HCT116 (cell line): ENCODE data around the gene NXN. TPM values are rescaled to one million over a fixed set of nuclear protein-coding genes. Genes with fewer than 3 reads are reported as not detected.

ENCODE experiments used
- ATAC-seq: fragments of 200-7000 bp; cut with Tn5 transposase; 2 replicates; pipeline ENCODE4 v1.9.1; 2020; ENCODE audit warnings: mild to moderate bottlenecking, moderate library complexity
- BruUV-seq: library from RNA; stranded (reverse); fragments of 400-500 nt; replicated peaks from 2 replicates; lab custom pipeline; 2021; lab: Mats Ljungman, UMichigan
- CTCF ChIA-PET: fragments of 300-600 bp; sonication (Branson Sonifier 250); formaldehyde crosslinking; loops from one replicate; lab custom pipeline; 2021; ENCODE audit warnings: antibody characterized with exemption; lab: Charles Lee
- POLR2A ChIA-PET: fragments of 300-600, 350-600 bp; sonication (Branson Sonifier 250); formaldehyde crosslinking; loops from one replicate; lab custom pipeline; 2021; ENCODE audit warnings: antibody characterized with exemption; lab: Charles Lee
- RAD21 ChIA-PET, 2 experiments: fragments of 300-600 bp; sonication (Branson Sonifier 250); formaldehyde crosslinking; loops; one replicate each; lab custom pipeline; 2023; ENCODE audit warnings: low total read pairs in 2 of 2; ENCODE audit not compliant: uncharacterized antibody in 2 of 2, unreplicated experiment in 2 of 2, low non-redundant PET in 1 of 2; lab: Charles Lee
- DNase-seq: peaks from one replicate; pipeline ENCODE4 v3.0.0-alpha.2; 2010; ENCODE audit warnings: low read depth, low spot score
- H2AFZ ChIP-seq: fragments of 200-600 bp; shearing (Covaris generic), sonication (generic); 2 replicates; pipeline ENCODE4 v1.6.1; 2017; ENCODE audit warnings: low read depth, mixed run types, mixed read lengths, antibody characterized with exemption, low read length; ENCODE audit not compliant: poor library complexity, severe bottlenecking
- H3K27ac ChIP-seq: 2 replicates; pipeline ENCODE4 v1.5.1; 2012; ENCODE audit warnings: low read depth, low read length
- H3K27me3 ChIP-seq: fragments of 200-600 bp; sonication (generic); 2 replicates; pipeline ENCODE4 v1.6.1; 2016; ENCODE audit warnings: mixed run types, low read length, mixed read lengths; ENCODE audit not compliant: insufficient read depth
- H3K36me3 ChIP-seq, 2 experiments: fragments of 200-500 bp in 1 of 2; fragments of 200-600 bp in 1 of 2; sonication (Bioruptor generic) in 1 of 2; sonication (generic) in 1 of 2; 2 replicates each; pipeline versions ENCODE4 v1.5.1 to v1.6.1; 2014 to 2016; ENCODE audit warnings: low read length in 2 of 2, inconsistent platforms in 1 of 2, mixed read lengths in 1 of 2, mixed run types in 1 of 2; ENCODE audit not compliant: insufficient read depth in 2 of 2, control insufficient read depth in 1 of 2
- H3K4me1 ChIP-seq, 2 experiments: fragments of 200-600 bp in 1 of 2; sonication (generic) in 1 of 2; 2 replicates each; pipeline versions ENCODE4 v1.5.1 to v1.6.1; 2012 to 2017; ENCODE audit warnings: low read length in 2 of 2, inconsistent platforms in 1 of 2, mild to moderate bottlenecking in 1 of 2, mixed read lengths in 1 of 2, mixed run types in 1 of 2, moderate library complexity in 1 of 2; ENCODE audit not compliant: insufficient read depth in 2 of 2, control insufficient read depth in 1 of 2
- H3K4me2 ChIP-seq: fragments of 200-600 bp; sonication (generic); 2 replicates; pipeline ENCODE4 v1.6.1; 2017; ENCODE audit warnings: mixed run types, low read length, mixed read lengths
- H3K4me3 ChIP-seq, 2 experiments: fragments of 200-600 bp in 1 of 2; sonication (generic) in 1 of 2; replicated peaks in 1 of 2; 2 replicates each; pipeline ENCODE4 v1.5.1; 2011 to 2016; ENCODE audit warnings: low read length in 2 of 2, control low read depth in 1 of 2, low read depth in 1 of 2, mild to moderate bottlenecking in 1 of 2, mixed read lengths in 1 of 2, mixed run types in 1 of 2
- H3K79me2 ChIP-seq: fragments of 200-600 bp; sonication (generic); 2 replicates; pipeline ENCODE4 v1.6.1; 2017; ENCODE audit warnings: mild to moderate bottlenecking, mixed run types, low read length, moderate library complexity, mixed read lengths; ENCODE audit not compliant: insufficient read depth
- H3K9ac ChIP-seq: fragments of 200-600 bp; sonication (generic); 2 replicates; pipeline ENCODE4 v1.6.1; 2016; ENCODE audit warnings: low read length, mixed read lengths
- H3K9me2 ChIP-seq: fragments of 200-600 bp; sonication (generic), shearing (Covaris generic); 2 replicates; pipeline ENCODE4 v1.6.1; 2017; ENCODE audit warnings: mixed run types, mild to moderate bottlenecking, moderate library complexity; ENCODE audit not compliant: insufficient read depth
- H3K9me3 ChIP-seq, 2 experiments: fragments of 200-500 bp in 1 of 2; fragments of 200-600 bp in 1 of 2; sonication (Bioruptor generic) in 1 of 2; sonication (generic) in 1 of 2; 2 replicates each; pipeline ENCODE4 v1.6.1; 2014 to 2017; ENCODE audit warnings: low read length in 2 of 2, mixed read lengths in 2 of 2, inconsistent platforms in 1 of 2, low read depth in 1 of 2, mild to moderate bottlenecking in 1 of 2, mixed run types in 1 of 2, moderate library complexity in 1 of 2; ENCODE audit not compliant: control insufficient read depth in 1 of 2, insufficient read depth in 1 of 2
- H4K20me1 ChIP-seq: fragments of 200-600 bp; sonication (generic), shearing (Covaris generic); 2 replicates; pipeline ENCODE4 v1.6.1; 2017; ENCODE audit warnings: mixed run types, mild to moderate bottlenecking, moderate library complexity; ENCODE audit not compliant: insufficient read depth
- EGR1 ChIP-seq: IDR thresholded peaks from 2 replicates; pipeline ENCODE4 v1.6.1; 2012; ENCODE audit warnings: low read depth
- EZH2 ChIP-seq: fragments of 200-600 bp; sonication (generic); IDR thresholded peaks from 2 replicates; pipeline ENCODE4 v1.6.1; 2017; ENCODE audit warnings: antibody characterized with exemption, mixed run types
- JUND ChIP-seq: IDR thresholded peaks from 2 replicates; pipeline ENCODE4 v1.6.1; 2012
- POLR2AphosphoS5 ChIP-seq: IDR thresholded peaks from 2 replicates; pipeline ENCODE4 v1.6.1; 2011; ENCODE audit warnings: mild to moderate bottlenecking, low read depth, low read length, moderate library complexity
- RAD21 ChIP-seq: IDR thresholded peaks from 2 replicates; pipeline ENCODE4 v1.6.1; 2012; ENCODE audit warnings: low read depth, mild to moderate bottlenecking
- intact Hi-C: fragments of 100-400 bp; cut with micrococcal nuclease; formaldehyde crosslinking; loops from 2 replicates; pipeline ENCODE4 v1.10.0; 2022
- total RNA-seq: library from RNA; stranded (reverse); gene quantifications from one replicate; pipeline ENCODE4 v1.2.1, GENCODE V29; 2021; ENCODE audit not compliant: unreplicated experiment
- TF ChIP-seq, protein P1 (sequence below): IDR thresholded peaks from 2 replicates; pipeline ENCODE4 v1.6.1; 2011; ENCODE audit warnings: mild to moderate bottlenecking, low read length, moderate library complexity; ENCODE audit not compliant: insufficient replicate concordance; ENCODE audit errors: extremely low read depth
- TF ChIP-seq, protein P2 (sequence below): IDR thresholded peaks from 2 replicates; pipeline ENCODE4 v1.6.1; 2012

Gene NXN
- total RNA-seq, 1 experiment from 2014 or later: 83.7 TPM

DNA sequence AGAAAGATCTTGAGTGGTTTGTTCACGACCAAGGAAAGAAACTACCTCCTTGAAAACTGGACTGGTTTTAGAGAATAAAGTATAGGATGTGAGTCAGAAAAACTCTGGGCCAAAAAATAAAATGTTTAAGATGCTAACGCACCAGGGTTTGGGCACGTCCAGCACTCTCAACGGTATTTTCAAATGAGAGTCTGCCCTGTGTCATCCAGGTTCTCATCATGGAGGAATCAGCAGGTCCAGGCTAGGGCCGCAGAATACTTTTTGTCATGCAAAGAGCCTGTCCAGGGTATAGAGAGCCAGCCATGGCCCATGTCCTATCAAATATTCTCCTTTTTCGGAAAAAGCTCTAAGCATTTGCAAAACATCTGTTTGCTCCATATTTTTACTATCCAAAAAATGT is 2.4 kb downstream of the NXN start:
- intact Hi-C loops: no loop called here
- CTCF ChIA-PET: interaction anchor here (2.1 kb wide), 1 partner anchor 98 kb away, joined by 5 read pairs; no protein-coding TSS in a partner anchor
- Histone ChIP-seq H3K9me2 (no peaks in the 10 kb centered on the region), H3K4me2 (peak overlapping the region; percentile 96; the same call in 1 of the 2 replicates), H4K20me1 (no peaks in the 10 kb centered on the region; the same call in 1 of the 2 replicates), H3K4me3 (no peak overlapping the region), H2AFZ (no peak overlapping the region), H3K27ac (no peak overlapping the region), H3K9me3 (no peaks in the 10 kb centered on the region), H3K9ac (no peak overlapping the region), H3K4me1 (peaks cover 33 to 75% of the 10 kb centered on the region in 2 experiments), H3K36me3 (no peaks in the 10 kb centered on the region), H3K79me2 (peaks cover 58% of the 10 kb centered on the region), H3K27me3 (no peaks in the 10 kb centered on the region)
- TF ChIP-seq POLR2AphosphoS5 (no peak), EGR1 (no peak), RAD21 (no peak), JUND (no peak), EZH2 (no peak)
- TF ChIP-seq, protein P1, sequence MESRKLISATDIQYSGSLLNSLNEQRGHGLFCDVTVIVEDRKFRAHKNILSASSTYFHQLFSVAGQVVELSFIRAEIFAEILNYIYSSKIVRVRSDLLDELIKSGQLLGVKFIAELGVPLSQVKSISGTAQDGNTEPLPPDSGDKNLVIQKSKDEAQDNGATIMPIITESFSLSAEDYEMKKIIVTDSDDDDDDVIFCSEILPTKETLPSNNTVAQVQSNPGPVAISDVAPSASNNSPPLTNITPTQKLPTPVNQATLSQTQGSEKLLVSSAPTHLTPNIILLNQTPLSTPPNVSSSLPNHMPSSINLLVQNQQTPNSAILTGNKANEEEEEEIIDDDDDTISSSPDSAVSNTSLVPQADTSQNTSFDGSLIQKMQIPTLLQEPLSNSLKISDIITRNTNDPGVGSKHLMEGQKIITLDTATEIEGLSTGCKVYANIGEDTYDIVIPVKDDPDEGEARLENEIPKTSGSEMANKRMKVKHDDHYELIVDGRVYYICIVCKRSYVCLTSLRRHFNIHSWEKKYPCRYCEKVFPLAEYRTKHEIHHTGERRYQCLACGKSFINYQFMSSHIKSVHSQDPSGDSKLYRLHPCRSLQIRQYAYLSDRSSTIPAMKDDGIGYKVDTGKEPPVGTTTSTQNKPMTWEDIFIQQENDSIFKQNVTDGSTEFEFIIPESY: no peak
- ATAC-seq (no peak), DNase-seq (no peak)
- RAD21 ChIA-PET: no interaction called here
- POLR2A ChIA-PET: no interaction called here
- no TSS peak for BruUV-seq

DNA sequence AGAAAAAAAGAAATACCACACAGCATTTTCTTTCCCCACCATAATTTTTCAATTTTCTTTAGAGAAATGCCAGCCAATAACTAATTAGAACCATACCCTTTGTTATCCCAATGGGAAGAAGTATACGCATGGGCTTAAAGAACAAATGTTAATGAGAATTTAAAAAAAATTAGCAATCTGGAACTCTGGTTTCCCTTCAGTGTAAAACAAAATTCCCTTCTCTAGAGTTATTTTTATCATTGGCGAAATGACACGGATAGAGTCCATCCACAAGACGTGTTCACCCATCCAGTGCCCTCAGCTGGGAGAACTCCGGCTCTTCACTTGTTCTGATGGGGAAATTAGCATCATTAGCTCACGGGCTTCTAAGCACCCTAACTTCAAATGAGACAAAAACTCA is 3.3 kb downstream of the NXN start:
- intact Hi-C loops: no loop called here
- H4K20me1 ChIP-seq: no peaks in the 10 kb centered on the region; the same call in 1 of the 2 replicates
- H3K9me2 ChIP-seq: no peaks in the 10 kb centered on the region
- ChIA-PET CTCF (interaction anchor here (2.1 kb wide), 1 partner anchor 97 kb away, joined by 5 read pairs; no protein-coding TSS in a partner anchor), RAD21 (interaction anchor here in 1 of 2 experiments (0.8 kb wide), 1 partner anchor 97 kb away, joined by 3 read pairs; no protein-coding TSS in a partner anchor), POLR2A (interaction anchor here (0.7 kb wide), 1 partner anchor 166 kb away, joined by 4 read pairs; no protein-coding TSS in a partner anchor)
- H3K4me2 ChIP-seq: no peak overlapping the region
- no peaks in the 10 kb centered on the region for H3K27me3 ChIP-seq
- no peaks in the 10 kb centered on the region for H3K9me3 ChIP-seq
- no peak overlapping the region for H3K9ac ChIP-seq
- no peak overlapping the region for H2AFZ ChIP-seq
- peaks cover 41 to 82% of the 10 kb centered on the region in 2 experiments for H3K4me1 ChIP-seq
- no peak overlapping the region for H3K27ac ChIP-seq
- no peaks in the 10 kb centered on the region for H3K36me3 ChIP-seq
- BruUV-seq: no TSS peak
- TF ChIP-seq, protein P2, sequence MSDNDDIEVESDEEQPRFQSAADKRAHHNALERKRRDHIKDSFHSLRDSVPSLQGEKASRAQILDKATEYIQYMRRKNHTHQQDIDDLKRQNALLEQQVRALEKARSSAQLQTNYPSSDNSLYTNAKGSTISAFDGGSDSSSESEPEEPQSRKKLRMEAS: no peak
- peaks cover 67% of the 10 kb centered on the region for H3K79me2 ChIP-seq
- no peak overlapping the region for H3K4me3 ChIP-seq
- ATAC-seq (no peak), DNase-seq (no peak)
